IPS-NIHi11 (cell line): ENCODE results near the gene EHF.
A peak's percentile ranks its signal among the peaks of the same experiment; 100 is the strongest.

ENCODE experiments used
- DNase-seq: peaks from one replicate; pipeline ENCODE4 v3.0.0; 2012; ENCODE audit warnings: mixed read lengths, low spot score

Gene EHF

DNA sequence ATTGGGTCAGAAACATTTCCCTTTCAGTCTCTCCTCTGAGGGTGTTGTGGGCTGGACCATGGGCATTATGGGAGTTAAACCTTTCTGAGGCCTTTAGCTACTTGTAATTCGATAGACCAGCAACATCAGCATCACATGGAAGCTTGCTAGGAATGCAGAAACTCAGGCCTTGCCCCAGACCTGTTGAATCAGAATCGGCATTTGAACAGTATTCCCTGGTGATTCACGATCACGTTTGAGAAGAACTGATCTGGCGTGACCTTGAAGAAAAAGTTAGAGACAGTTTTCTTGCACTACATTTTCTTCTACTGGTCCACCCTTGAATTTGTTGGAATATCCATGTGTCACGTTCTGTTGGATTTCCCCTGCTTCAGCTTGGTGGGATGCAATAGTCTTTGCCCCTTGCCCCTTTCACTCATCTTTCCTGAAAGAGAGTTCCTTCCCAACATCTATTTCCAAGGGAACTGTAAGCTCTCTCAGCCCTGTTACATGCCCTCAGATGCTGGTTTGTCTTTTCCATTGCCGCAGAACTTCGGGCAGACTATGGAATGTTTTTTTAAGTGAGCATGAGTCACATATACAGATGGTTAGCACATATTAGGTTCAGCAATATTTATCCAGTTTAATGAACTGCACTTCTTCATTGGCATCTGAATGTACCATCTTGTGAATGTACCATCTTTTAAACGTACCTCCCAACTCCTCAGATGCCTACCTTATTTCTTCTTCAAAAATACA, 23.9 kb downstream of the EHF start:
- no peak for DNase-seq

DNA sequence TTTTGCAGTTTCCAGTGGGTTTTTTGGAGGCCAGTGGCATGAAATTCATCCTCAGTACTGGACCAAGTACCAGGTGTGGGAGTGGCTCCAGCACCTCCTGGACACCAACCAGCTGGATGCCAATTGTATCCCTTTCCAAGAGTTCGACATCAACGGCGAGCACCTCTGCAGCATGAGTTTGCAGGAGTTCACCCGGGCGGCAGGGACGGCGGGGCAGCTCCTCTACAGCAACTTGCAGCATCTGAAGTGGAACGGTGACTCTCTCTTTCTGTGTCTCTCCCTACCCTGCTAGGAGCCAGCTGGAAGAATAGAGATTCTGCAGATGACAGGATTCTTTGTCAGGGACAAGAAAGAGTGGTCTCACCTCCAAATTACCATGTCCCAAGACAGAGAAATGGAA, 25.5 kb downstream of the EHF start:
- DNase-seq: no peak

DNA sequence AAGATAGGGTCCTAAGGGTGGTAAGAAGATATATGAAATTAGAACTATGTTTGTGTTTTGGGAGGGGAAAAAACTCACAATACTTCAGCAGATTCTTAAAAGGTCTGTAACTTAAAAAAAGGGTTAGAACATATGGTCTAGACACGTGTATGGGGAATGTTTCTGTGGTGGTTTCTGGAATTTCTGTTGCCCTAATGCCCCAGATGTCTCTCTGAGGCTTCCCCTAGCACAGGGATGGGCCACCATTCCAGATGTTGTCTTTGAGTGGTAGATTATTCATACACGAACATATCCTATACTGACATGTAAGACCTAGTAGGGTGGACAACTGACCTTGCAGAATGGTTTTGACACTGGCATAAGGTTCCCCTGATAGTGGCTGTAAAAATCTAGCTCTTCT, 26.2 kb downstream of the EHF start:
- no peak for DNase-seq

DNA sequence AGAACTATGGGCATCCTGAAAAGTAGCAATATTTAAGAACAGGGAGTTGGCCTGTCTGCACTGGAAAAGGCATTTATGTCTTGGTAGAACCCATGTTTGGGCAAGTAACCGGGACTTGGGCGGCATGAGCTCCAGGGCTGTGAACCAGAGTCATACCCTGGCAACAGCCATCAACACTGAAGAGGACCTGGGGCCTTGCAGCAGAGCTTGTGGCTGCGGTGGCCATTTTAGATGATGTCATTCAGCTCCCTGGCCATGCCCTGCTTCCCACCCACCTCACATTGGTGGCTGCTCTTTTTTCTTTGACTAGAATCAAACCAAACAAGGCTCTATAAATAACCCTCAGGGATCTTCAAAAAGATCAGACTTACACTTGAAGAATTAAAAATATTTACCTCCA, 26.6 kb downstream of the EHF start:
- no peak for DNase-seq

DNA sequence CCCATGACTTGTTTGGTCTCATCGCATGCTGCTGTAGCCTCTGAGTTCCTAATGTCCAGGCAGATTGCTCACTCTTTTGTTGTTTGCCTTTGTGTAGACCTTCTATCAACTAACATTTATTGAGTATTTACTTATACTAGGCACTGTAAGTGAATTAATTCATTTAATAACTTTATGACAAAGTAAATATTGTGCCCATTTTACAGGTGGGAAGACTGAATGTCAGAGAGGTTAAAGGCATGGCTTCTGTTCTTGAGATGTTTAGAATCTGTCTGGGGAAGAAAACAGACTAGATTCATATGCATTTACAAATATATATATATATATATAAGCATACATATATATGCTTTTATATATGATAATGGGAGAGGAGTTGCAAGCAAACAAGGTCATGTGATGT, 27.1 kb downstream of the EHF start:
- no peak for DNase-seq

DNA sequence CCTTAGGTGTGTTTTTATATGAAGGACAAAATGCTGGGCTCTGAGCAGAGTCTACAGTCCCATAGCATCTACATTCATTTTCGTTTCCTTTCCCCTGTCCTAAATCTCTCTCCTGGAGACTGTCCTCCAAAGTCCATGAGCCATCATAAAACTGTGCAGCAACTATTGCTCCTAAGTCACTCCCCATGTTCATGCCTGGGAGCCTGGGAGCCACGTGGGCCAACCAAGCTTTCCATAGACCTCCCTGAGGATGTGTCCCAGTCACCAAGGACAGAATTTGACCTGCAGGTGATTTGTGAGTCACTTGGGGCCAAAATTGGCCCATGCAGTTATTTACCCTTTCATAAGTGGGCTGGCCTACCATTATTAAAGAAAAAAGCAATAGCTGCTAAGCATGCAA, 28.7 kb downstream of the EHF start:
- DNase-seq: no peak

DNA sequence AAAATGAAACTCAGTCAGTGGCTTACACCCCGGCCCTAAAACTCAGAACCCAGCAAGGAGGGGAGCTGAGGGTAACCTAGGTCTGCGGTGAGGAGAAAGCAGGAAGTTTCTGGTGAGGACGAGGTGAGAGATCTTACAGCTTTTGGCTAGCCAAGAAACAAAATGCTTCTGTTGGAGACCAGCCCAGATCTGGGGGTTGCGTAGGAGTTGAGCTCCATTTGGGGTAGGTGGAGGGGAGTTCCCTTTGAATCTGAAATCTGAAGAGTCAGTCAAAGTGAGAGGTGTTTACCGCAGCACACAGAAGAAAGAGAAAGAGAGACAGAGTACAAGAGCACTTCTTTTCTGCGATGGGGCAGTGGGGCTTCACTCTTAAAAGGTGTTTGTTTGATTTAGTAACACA, 29.6 kb downstream of the EHF start:
- no peak for DNase-seq

DNA sequence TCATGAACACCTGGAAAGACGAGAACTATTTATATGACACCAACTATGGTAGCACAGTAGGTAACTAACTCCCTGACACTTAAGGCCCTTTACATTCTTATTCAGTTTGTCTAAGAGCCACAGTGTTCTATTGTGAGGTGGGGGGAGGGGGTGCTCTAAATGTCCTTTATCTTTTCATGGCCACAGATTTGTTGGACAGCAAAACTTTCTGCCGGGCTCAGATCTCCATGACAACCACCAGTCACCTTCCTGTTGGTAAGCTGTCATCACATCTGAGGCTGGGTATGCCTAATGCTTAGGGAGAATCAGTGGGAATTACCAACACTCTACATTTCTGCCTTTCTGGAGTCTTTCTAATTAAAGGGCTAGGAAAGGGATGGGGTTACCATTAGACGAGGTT, 30.7 kb downstream of the EHF start:
- DNase-seq: no peak

DNA sequence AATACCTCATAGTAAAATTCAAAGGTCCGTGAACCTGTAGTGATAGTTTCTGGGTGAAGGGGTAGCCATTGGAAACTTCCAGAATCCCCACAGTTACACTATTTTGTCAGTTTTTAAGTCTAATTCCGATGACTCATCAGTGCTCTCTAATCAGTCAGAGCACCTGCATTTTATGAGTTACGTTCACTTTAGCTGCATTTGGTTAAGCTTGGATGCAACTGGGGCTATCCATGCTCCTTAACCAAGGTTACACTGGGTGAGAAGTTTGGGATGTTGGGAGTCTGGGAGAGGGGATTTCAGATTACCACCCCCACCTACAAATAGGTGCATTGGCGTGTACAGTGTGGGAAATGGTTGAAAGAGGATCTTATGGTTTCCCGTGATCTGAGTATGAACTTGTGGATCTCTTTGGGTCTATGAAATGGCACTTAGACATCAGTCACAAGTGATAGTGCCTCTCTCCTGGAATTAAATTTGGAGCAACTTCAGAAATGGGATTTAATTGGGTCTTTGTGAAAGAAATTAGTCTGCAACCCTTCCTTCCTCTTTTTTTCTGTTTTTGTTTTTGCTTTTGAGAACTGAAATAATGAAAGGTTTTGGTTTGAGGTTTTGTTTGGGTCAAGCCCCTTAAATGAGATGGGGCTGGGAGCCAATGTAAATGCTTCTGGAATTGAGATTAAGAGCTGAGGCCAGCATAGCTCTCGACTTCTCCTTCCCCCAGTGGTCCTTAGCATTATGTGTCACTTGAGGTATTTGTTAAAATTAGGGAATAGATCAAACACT, 31.5 kb downstream of the EHF start:
- DNase-seq: no peak

DNA sequence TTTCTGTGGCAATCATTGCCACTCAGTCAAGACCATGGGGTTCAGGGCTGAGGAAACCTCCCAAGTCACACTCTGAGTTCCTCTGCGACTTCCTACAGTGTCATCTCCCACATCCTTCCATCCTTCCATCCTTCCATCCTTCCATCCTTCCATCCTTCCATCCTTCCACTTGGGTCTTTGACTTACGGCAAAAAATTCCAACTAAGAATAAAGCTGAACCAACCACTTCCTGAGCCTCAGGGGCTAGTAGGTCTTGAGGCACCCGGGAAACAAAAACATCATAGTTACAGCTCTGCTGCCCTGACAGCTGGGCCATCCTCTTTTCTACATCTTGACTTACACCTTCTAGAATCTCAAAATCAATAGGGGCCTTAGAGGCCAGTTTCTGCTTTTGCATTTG, 32.1 kb downstream of the EHF start:
- DNase-seq: no peak

DNA sequence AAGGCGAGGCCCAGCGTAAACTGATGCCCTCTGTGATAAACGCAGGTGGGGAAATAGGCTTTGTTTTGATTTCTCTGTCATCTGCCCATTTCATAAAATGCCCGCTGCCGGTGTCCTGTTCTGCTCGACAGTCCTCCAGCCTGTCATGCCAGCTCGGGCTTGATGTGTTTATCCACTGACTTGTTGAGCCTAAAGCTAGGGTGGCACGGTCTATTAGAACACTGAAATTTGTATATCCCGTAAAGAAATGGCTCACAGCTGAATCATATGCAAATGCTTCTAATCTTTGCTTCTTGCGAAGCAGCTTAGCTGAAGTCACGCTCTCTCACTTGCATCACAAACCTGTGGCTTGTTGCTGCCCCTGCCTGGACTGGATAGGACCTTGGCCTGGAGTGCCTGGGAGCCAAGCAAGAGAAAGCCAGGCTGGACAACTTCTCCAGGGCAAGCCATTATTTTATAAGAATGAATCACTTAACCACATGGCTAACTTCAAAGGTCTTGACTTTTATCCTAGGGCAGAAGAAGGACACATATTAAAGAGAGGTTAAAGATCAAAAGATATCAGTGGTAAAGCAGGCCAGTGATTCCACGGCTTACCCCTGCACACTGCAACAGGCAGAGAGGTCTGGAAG, 33.1 kb downstream of the EHF start:
- no peak for DNase-seq

DNA sequence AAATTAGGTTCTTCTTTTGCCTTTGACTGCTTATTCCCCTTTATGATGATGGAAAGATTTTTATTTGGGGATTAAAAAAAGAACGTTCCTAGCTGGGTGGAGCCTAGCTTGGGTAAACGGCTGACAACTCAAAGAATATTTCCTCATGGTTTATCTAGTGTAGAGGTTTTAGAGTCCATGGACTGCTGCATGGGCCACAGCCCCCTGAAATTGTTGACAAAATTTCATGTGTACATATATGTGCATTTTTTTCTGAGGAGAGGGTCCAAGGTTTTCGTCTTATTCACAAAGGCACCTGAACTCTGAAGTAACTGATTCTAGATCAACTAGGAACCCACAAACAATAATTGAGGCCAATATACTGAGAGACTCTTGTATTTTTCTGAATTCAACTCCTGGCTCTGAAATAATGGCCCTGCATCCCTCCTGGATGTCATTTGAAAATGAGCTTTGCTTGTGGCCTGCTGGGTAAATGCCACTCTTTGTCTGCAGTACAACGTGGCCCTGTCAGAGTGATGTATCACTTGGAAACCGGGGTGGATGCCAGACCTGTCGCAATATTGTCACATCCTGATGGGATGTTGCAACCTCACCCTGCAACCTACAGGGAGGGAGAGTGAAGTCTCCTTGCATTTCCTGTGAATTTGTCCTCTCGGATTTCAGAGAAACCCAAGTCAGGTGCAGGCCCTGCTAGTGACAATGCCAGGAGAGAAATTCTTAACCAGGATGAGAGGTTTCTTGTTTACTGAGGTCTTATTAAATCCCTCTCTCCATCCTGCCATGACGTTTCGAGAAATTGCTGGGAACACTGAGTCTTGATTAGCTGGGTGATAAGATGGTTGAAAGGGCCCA, 33.8 kb downstream of the EHF start:
- DNase-seq: peak; percentile 26

DNA sequence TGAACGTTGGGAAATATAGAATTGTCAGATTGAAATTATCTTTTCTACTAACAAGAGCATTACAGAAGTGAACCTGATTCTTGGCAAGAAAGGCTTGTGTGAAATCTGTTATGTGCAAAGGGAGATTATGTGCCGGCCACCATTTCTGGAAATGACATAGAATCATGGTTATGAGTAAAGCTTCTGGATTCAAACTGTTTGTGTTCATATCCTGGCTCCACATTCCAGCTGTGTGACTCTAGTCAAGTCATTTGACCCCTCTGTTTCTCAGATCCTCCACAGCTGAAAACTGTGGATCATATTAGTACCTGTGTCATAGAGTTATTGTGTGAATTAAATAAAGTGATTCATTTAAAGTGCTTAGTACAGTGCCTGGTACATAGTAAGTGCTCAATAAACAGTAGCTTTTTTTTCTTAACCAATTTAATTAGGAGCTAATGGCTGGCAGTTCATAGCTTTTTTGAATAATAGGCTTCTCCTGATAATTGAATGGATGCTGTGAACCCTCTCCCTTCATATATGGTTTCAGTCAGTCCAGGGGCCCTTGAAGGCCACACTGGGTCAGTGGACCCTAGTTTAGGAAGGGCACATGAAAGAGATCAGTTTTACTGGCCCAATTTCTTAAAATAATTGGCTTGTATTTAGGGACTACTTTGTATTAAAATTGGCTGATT, 34.6 kb downstream of the EHF start:
- no peak for DNase-seq

DNA sequence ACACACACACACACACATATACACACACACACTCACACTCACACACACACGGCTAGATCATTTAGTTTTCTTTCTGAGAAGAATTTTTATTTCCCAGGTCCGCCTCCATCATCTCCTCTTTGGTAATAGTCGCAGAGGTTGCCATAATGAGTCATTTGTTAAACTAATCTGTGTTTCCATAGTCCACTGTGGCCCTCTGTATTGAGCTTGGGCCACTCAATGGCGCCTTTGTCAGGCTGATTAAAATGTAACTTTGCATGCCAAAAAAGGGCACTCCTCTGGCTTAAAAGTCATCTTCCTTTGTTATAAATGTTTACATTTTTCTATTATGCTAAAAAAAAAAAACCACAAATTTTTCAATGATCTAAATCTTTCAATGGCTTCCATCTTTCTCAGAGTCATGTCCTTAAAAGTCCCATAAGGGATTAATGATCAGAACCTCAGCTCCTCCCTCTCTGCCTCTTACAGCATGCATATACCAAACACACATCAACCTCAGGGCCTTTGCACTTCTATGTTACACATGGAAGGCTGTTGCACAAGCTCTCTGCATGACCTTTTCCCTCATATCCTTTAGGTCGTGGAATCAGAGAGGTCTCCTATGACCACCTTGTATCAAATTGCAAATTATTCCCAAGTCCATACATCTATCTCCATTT, 35.3 kb downstream of the EHF start:
- no peak for DNase-seq

DNA sequence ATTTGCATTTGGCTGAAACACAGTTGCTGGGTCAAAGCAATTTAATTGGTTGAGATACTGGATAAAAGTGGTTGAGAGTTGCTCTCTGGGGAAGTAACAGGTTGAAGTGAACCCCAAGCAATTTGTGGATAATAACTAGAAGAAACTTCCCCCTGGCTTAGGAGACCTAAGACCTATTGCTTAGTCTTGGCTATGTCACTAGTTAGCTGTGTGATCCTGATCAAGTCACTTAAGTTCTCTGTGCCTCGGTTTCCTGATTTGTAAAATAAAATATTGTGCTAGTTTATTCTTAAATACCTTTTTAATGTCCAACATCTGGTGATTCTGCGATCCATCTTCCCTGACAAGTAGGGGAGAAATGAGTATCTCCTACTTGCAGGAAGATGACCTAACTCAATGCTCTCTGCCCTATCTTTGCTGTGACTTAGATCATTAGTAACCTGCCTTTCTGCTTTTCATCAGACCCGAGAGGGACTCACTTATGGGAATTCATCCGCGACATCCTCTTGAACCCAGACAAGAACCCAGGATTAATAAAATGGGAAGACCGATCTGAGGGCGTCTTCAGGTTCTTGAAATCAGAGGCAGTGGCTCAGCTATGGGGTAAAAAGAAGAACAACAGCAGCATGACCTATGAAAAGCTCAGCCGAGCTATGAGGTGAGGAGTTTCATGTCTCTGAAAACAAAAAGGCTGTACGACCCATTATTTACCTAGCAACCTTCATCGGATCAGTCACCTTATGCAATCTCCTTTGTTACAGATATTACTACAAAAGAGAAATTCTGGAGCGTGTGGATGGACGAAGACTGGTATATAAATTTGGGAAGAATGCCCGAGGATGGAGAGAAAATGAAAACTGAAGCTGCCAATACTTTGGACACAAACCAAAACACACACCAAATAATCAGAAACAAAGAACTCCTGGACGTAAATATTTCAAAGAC, 37.5 kb downstream of the EHF start:
- no peak for DNase-seq

DNA sequence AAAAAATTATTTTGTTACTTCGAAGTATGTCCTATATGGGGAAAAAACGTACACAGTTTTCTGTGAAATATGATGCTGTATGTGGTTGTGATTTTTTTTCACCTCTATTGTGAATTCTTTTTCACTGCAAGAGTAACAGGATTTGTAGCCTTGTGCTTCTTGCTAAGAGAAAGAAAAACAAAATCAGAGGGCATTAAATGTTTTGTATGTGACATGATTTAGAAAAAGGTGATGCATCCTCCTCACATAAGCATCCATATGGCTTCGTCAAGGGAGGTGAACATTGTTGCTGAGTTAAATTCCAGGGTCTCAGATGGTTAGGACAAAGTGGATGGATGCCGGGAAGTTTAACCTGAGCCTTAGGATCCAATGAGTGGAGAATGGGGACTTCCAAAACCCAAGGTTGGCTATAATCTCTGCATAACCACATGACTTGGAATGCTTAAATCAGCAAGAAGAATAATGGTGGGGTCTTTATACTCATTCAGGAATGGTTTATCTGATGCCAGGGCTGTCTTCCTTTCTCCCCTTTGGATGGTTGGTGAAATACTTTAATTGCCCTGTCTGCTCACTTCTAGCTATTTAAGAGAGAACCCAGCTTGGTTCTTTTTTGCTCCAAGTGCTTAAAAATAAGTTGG, 38.3 kb downstream of the EHF start:
- no peak for DNase-seq

DNA sequence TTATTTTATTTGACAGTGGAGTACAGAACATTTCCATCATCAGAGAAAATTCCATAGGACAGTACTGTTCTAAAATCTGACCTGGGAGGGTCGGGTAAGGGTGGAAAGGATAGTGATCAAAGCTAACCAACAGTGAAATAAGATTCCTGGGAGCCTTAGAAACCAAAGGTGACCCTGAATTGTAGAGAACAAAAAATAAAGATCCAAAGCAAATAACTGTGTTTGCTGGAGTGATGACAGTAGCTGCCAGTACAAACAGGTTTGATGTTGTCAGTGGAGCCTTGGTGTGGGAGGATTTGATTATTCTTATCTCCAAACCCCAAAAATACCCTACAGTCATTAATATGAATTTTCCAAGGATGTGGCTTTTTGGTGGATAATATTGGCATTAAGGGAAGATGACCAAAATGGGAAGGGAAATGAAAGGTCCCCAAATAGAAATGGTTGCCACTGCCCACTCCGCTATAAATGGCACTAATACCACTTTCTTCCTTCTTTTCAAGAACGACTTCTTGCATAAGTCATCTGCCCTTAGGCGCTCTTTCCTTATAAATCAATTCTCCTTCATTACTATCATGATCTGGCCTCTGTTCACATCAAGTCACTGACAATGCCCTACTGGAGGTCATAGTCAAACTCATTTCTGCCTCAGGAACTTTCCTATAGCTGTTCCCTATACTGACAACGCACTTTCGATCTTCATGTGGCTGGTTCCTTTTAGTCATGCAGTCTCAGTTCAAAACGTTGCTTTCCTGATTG, 44.4 kb downstream of the EHF start:
- DNase-seq: no peak

DNA sequence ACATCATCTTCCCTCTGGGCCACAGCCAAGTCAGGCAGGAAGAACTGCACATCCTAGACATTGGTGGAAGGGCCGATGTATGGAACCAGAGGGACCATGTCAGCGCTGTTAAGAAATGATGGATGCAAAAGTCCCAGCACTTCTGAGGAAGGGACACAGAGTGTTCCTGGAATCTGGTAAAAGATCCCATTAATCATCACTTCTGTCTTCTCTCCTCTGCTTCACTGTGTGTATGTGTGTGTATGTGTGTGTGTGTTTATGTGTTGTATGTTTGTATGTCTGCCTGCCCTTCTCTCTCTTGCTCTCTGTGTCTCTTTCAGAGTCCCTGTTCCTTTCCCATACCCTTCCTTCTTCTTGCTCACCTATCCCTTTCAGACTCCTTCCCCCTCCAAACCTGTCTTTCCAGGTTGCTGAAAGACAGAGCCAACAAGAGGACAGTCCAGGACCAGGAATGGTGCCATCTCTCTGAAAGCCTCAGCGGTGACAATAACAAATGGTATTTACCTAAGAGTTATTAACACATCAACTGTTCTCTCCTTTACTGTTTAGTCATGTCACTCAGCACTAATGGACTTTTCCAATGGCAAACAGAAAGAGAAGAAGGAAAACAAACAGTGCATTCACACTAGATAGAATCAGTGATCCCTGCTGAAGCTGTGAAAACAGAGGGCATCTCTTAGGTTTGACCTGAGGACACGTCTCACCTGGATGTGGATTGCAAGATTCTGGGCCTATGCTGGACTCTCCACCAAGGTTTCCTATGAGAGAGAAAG, 47.1 kb downstream of the EHF start:
- no peak for DNase-seq
